ENCODE measurements around the gene C2CD4B.

GRCh38 chr15:62142736-62143135, 22.3 kb downstream of the C2CD4B start:
- no peak for TF ChIP-seq HDGF (IDR thresholded peaks at IDR 0.05; ENCODE audit: borderline replicate concordance)
- TF ChIP-seq SP1 (IDR thresholded peaks at IDR 0.05) = no peak
- TF ChIP-seq BHLHE40 (IDR thresholded peaks at IDR 0.05; ENCODE audit: borderline replicate concordance) = no peak
- no peak for TF ChIP-seq ELF4 (IDR thresholded peaks at IDR 0.05)
- no peak for TF ChIP-seq ZNF384 (IDR thresholded peaks at IDR 0.05)
- no peak for TF ChIP-seq NFRKB (IDR thresholded peaks at IDR 0.05)
- TF ChIP-seq FOXK2 (IDR thresholded peaks at IDR 0.05) = no peak
- no peak for TF ChIP-seq TARDBP (IDR thresholded peaks at IDR 0.05)
- TF ChIP-seq FOXM1 (IDR thresholded peaks at IDR 0.05; ENCODE audit: borderline replicate concordance) = no peak
- no peak for TF ChIP-seq SUZ12 (IDR thresholded peaks at IDR 0.05)

Data from HEK293T (cell line).